Colonic mucosa (tissue), 4 donors: Measurements from ENCODE around the gene OAS3. TPM values are rescaled to one million over a fixed set of nuclear protein-coding genes. Genes with fewer than 3 reads are reported as not detected.
A peak's percentile ranks its signal among the peaks of the same experiment; 100 is the strongest.

Experiments used
- DNase-seq: peaks from one replicate; pipeline ENCODE4 v3.0.0-alpha.2; 2020
- H3K27ac ChIP-seq: fragments of 200-600 bp; one replicate; pipeline ENCODE4 v1.8.0; 2021
- H3K27me3 ChIP-seq: fragments of 200-600 bp; one replicate; pipeline ENCODE4 v1.8.0; 2021
- H3K36me3 ChIP-seq: fragments of 200-600 bp; one replicate; pipeline ENCODE4 v1.8.0; 2021
- H3K4me1 ChIP-seq: fragments of 200-600 bp; one replicate; pipeline ENCODE4 v1.8.0; 2021; ENCODE audit warnings: mild to moderate bottlenecking
- H3K4me3 ChIP-seq: fragments of 200-600 bp; one replicate; pipeline ENCODE4 v1.8.0; 2021
- H3K9ac ChIP-seq, 2 donors: one replicate each; pipeline ENCODE4 v1.7.0; 2013; ENCODE audit warnings: control low read depth in 2 of 2, low read depth in 2 of 2, low read length in 2 of 2
- H3K9me3 ChIP-seq: fragments of 200-600 bp; one replicate; pipeline ENCODE4 v1.8.0; 2021
- intact Hi-C: fragments of 100-400 bp; cut with DNase I; formaldehyde crosslinking; loops from one replicate; pipeline ENCODE4 v1.14.1; 2022
- total RNA-seq, 2 donors: library from RNA; stranded (reverse); fragmentation: NEBNext Ultra II Directional in 1 of 2; extraction: Animal tissue kit (Norgen Biotek cat#: 25700) in 1 of 2; gene quantifications; one replicate each; pipeline ENCODE4 v1.2.1, GENCODE V29; 2021
- TF ChIP-seq, protein P1 (sequence below): fragments of 200-600 bp; IDR thresholded peaks from one replicate; pipeline ENCODE4 v1.8.0; 2022; ENCODE audit warnings: antibody characterized with exemption, mild to moderate bottlenecking
- donor health status: healthy.
- donor health status: DM: no; HTN: no; CAD: no.
- donor health status: DM: no; HTN: no; CAD: no.

OAS3 gene
- total RNA-seq, 2 donors from 2014 or later = 15.2 to 39.1 TPM

- H3K9ac ChIP-seq = no peak overlapping the region
- H3K27me3 ChIP-seq = no peaks in the 10 kb centered on the region
- DNase-seq = no peak
- H3K36me3 ChIP-seq = no peaks in the 10 kb centered on the region
- H3K9me3 ChIP-seq = no peaks in the 10 kb centered on the region
- no peak overlapping the region for H3K4me3 ChIP-seq
- H3K27ac ChIP-seq = no peak overlapping the region
- intact Hi-C loops = no loop called here
- TF ChIP-seq, protein P1, sequence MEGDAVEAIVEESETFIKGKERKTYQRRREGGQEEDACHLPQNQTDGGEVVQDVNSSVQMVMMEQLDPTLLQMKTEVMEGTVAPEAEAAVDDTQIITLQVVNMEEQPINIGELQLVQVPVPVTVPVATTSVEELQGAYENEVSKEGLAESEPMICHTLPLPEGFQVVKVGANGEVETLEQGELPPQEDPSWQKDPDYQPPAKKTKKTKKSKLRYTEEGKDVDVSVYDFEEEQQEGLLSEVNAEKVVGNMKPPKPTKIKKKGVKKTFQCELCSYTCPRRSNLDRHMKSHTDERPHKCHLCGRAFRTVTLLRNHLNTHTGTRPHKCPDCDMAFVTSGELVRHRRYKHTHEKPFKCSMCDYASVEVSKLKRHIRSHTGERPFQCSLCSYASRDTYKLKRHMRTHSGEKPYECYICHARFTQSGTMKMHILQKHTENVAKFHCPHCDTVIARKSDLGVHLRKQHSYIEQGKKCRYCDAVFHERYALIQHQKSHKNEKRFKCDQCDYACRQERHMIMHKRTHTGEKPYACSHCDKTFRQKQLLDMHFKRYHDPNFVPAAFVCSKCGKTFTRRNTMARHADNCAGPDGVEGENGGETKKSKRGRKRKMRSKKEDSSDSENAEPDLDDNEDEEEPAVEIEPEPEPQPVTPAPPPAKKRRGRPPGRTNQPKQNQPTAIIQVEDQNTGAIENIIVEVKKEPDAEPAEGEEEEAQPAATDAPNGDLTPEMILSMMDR = no peak
- H3K4me1 ChIP-seq = no peaks in the 10 kb centered on the region
These were observed 35.6 kb downstream of the OAS3 start for GRCh38 chr12:112973818-112974231.

- Histone ChIP-seq H3K4me1 (no peaks in the 10 kb centered on the region), H3K27me3 (no peaks in the 10 kb centered on the region), H3K36me3 (no peaks in the 10 kb centered on the region), H3K9ac (no peak overlapping the region), H3K4me3 (no peak overlapping the region), H3K27ac (no peak overlapping the region), H3K9me3 (no peaks in the 10 kb centered on the region)
- DNase-seq = no peak
- TF ChIP-seq, protein P1 = no peak
- intact Hi-C loops = no loop called here
These were observed 36.6 kb downstream of the OAS3 start for GRCh38 chr12:112974904-112975303.

- Histone ChIP-seq H3K36me3 (no peaks in the 10 kb centered on the region), H3K4me3 (no peak overlapping the region), H3K9me3 (no peaks in the 10 kb centered on the region), H3K9ac (no peak overlapping the region), H3K27ac (peak overlapping the region; percentile 83), H3K27me3 (no peaks in the 10 kb centered on the region), H3K4me1 (no peaks in the 10 kb centered on the region)
- intact Hi-C loops = no loop called here
- DNase-seq = no peak
- TF ChIP-seq, protein P1 = no peak
These were observed 38.9 kb downstream of the OAS3 start for GRCh38 chr12:112977139-112977538.

DNA sequence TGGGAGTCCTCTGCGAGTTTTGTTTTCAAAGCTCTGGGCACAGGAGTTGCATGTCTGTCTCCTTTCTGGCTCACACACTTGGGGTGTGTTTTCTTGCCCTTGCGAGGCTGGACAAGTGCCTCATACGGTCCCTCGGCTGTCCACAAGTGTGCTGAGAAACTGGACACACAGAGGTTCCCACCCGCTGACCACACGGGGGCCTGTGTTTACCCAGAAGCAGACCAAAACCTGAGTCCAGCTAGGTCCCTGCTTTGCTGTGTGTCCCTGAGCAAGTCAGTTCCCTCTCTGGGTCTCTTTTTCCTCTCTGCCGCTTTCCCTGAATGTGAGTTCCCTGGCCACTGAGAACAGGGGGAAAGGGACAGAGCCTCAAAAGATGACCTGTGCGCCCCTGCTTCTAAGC lies 39.4 kb downstream of the OAS3 start:
- Histone ChIP-seq H3K27me3 (no peaks in the 10 kb centered on the region), H3K36me3 (no peaks in the 10 kb centered on the region), H3K9me3 (no peaks in the 10 kb centered on the region), H3K9ac (peak overlapping the region in 1 of 2 donors; percentile 41), H3K4me3 (peak overlapping the region; percentile 36), H3K27ac (peak overlapping the region; percentile 83), H3K4me1 (no peaks in the 10 kb centered on the region)
- TF ChIP-seq, protein P1 = no peak
- intact Hi-C loops = no loop called here
- DNase-seq = no peak

GRCh38 chr12:112978163-112979040 lies 40.1 kb downstream of the OAS3 start, which contains the start of gene OAS2:
OAS2 (plus strand) TSS chr12:112978519; CDS start chr12:112978609, 90 bp downstream.
- H3K4me1 ChIP-seq = no peaks in the 10 kb centered on the region
- peak within 1 kb of the TSS; percentile 41 to 70 for H3K9ac ChIP-seq
- peak within 1 kb of the TSS; percentile 83 for H3K27ac ChIP-seq
- no peaks in the 10 kb centered on the region for H3K9me3 ChIP-seq
- peak within 1 kb of the TSS; percentile 36 for H3K4me3 ChIP-seq
- H3K36me3 ChIP-seq = no peaks in the 10 kb centered on the region
- intact Hi-C loops = no loop called here
- TF ChIP-seq, protein P1 = no peak
- no peaks in the 10 kb centered on the region for H3K27me3 ChIP-seq
- peak; percentile 61 for DNase-seq
